Gastrocnemius medialis (tissue), 4 donors: Measurements from ENCODE around the gene PFDN5. TPM values are rescaled to one million over a fixed set of nuclear protein-coding genes. Genes with fewer than 3 reads are reported as not detected.

Experiments used
- ATAC-seq, 2 donors: fragments of 150-250 bp; one replicate each; pipeline ENCODE4 v1.9.1; 2016
- DNase-seq, 2 donors: peaks; one replicate each; pipeline ENCODE4 v3.0.0-alpha.2; 2019
- H3K27ac ChIP-seq, 4 donors: fragments of 200-600 bp; sonication (generic); 1 replicate in 1 of 4; 2 replicates in 3 of 4; pipeline ENCODE4 v1.5.1; 2016 to 2018; ENCODE audit warnings: mild to moderate bottlenecking in 2 of 4, moderate library complexity in 1 of 4
- H3K27me3 ChIP-seq, 3 donors: fragments of 200-600 bp; sonication (generic) in 2 of 3; 1 replicate in 1 of 3; 2 replicates in 2 of 3; pipeline versions ENCODE4 v1.5.1 to v1.6.0; 2016 to 2019; ENCODE audit warnings: mild to moderate bottlenecking in 1 of 3, moderate library complexity in 1 of 3
- H3K36me3 ChIP-seq, 2 donors: fragments of 200-600 bp; sonication (generic) in 1 of 2; one replicate each; pipeline ENCODE4 v1.5.1; 2017 to 2018
- H3K4me1 ChIP-seq, 2 donors: fragments of 200-600 bp; sonication (generic) in 1 of 2; one replicate each; pipeline ENCODE4 v1.5.1; 2016 to 2017; ENCODE audit warnings: mild to moderate bottlenecking in 2 of 2
- H3K4me3 ChIP-seq, 4 donors: fragments of 200-600 bp; sonication (generic) in 3 of 4; 1 replicate in 1 of 4; 2 replicates in 3 of 4; pipeline ENCODE4 v1.5.1; 2016 to 2019; ENCODE audit warnings: mild to moderate bottlenecking in 2 of 4
- H3K9me3 ChIP-seq, 3 donors: fragments of 200-600 bp; sonication (generic) in 2 of 3; 1 replicate in 1 of 3; 2 replicates in 2 of 3; pipeline ENCODE4 v1.5.1; 2016 to 2019
- CTCF ChIP-seq, 5 experiments: fragments of 450-650 bp in 3 of 5; fragments of 200-600 bp in 2 of 5; sonication (generic) in 2 of 5; IDR thresholded peaks in 4 of 5; conservative IDR thresholded peaks in 1 of 5; 1 replicate in 4 of 5; 2 replicates in 1 of 5; pipeline ENCODE4 v1.5.1; 2016 to 2019; ENCODE audit warnings: antibody characterized with exemption in 5 of 5, mild to moderate bottlenecking in 3 of 5, moderate library complexity in 3 of 5
- POLR2A ChIP-seq, 2 donors: fragments of 450-650 bp; IDR thresholded peaks; one replicate each; pipeline ENCODE4 v1.6.1; 2017; ENCODE audit warnings: antibody characterized with exemption in 2 of 2, mild to moderate bottlenecking in 2 of 2, moderate library complexity in 2 of 2
- in situ Hi-C, 4 donors: fragments of 200-750 bp; cut with MboI; loops; one replicate each; pipeline versions ENCODE4 v1.15.0 to v1.8.0; 2017; ENCODE audit warnings: low sequenced_read_pairs in 4 of 4
- intact Hi-C: fragments of 100-400 bp; cut with DNase I; formaldehyde crosslinking; loops from one replicate; pipeline ENCODE4 v1.15.1; 2023; ENCODE audit warnings: low total_unique reads
- total RNA-seq, 4 donors: library from RNA; depleted of rRNA; stranded (reverse); fragments of >200 nt; gene quantifications; one replicate each; pipeline versions ENCODE4 v1.1.0 to v1.2.3, GENCODE V29; 2016

PFDN5 gene
- total RNA-seq, 4 donors from 2014 or later = 341 to 464 (median 358) TPM

- DNase-seq = no peak
- H3K27me3 ChIP-seq = no peaks in the 10 kb centered on the region
- TF ChIP-seq CTCF (IDR thresholded peaks at IDR 0.05 in 4 of 5, conservative IDR thresholded peaks at IDR 0.05 in 1 of 5) (no peak), POLR2A (IDR thresholded peaks at IDR 0.05) (no peak)
- no peaks in the 10 kb centered on the region for H3K4me1 ChIP-seq
- H3K4me3 ChIP-seq = no peak overlapping the region
- intact Hi-C loops (no loop called here), in situ Hi-C loops (loop anchor here in 2 of 4 donors (5.0 to 10.0 kb wide), 2 partner anchors 65 to 68 kb away; no protein-coding TSS in a partner anchor)
- H3K27ac ChIP-seq = no peak overlapping the region
- H3K9me3 ChIP-seq = no peaks in the 10 kb centered on the region
- H3K36me3 ChIP-seq = no peaks in the 10 kb centered on the region
- ATAC-seq = no peak
These were observed 15.3 kb upstream of the PFDN5 start for GRCh38 chr12:53279888-53280498.

GRCh38 chr12:53286448-53286847 is 8.9 kb upstream of the PFDN5 start:
- ATAC-seq = no peak

GRCh38 chr12:53287741-53288216 is 7.6 kb upstream of the PFDN5 start:
- Histone ChIP-seq H3K27ac (no peak overlapping the region), H3K36me3 (no peaks in the 10 kb centered on the region), H3K27me3 (no peaks in the 10 kb centered on the region), H3K4me1 (no peaks in the 10 kb centered on the region), H3K9me3 (no peaks in the 10 kb centered on the region), H3K4me3 (no peak overlapping the region)
- TF ChIP-seq CTCF (IDR thresholded peaks at IDR 0.05 in 4 of 5, conservative IDR thresholded peaks at IDR 0.05 in 1 of 5) (peak; percentile 40 to 73 (median 68)), POLR2A (IDR thresholded peaks at IDR 0.05) (no peak)
- DNase-seq (peak; percentile 26 to 50), ATAC-seq (peak; percentile 81 to 93)
- in situ Hi-C loops = loop anchor here in 2 of 4 donors (5.0 to 10.0 kb wide), 2 partner anchors 73 to 75 kb away; no protein-coding TSS in a partner anchor
- intact Hi-C loops = loop anchor here (1.0 kb wide), 1 partner anchor 74 kb away; no protein-coding TSS in a partner anchor

More at GRCh38 chr12:53286448-53286847, 8.9 kb upstream of the PFDN5 start:
- Histone ChIP-seq H3K27ac (no peak overlapping the region), H3K27me3 (no peaks in the 10 kb centered on the region), H3K36me3 (no peaks in the 10 kb centered on the region), H3K4me1 (no peaks in the 10 kb centered on the region), H3K9me3 (no peaks in the 10 kb centered on the region), H3K4me3 (no peak overlapping the region)
- TF ChIP-seq CTCF (IDR thresholded peaks at IDR 0.05 in 4 of 5, conservative IDR thresholded peaks at IDR 0.05 in 1 of 5) = no peak
- TF ChIP-seq POLR2A (IDR thresholded peaks at IDR 0.05) = no peak
- no peak for DNase-seq
- intact Hi-C loops = no loop called here
- in situ Hi-C loops = loop anchor here in 2 of 4 donors (5.0 to 10.0 kb wide), 2 partner anchors 72 to 74 kb away; no protein-coding TSS in a partner anchor

GRCh38 chr12:53288322-53288721 is 7.0 kb upstream of the PFDN5 start:
- no peaks in the 10 kb centered on the region for H3K36me3 ChIP-seq
- in situ Hi-C loops (loop anchor here in 2 of 4 donors (5.0 to 10.0 kb wide), 2 partner anchors 74 to 76 kb away; no protein-coding TSS in a partner anchor), intact Hi-C loops (no loop called here)
- no peaks in the 10 kb centered on the region for H3K9me3 ChIP-seq
- H3K27me3 ChIP-seq = no peaks in the 10 kb centered on the region
- H3K4me3 ChIP-seq = no peak overlapping the region
- H3K27ac ChIP-seq = no peak overlapping the region
- DNase-seq (no peak), ATAC-seq (no peak)
- H3K4me1 ChIP-seq = no peaks in the 10 kb centered on the region
- TF ChIP-seq POLR2A (IDR thresholded peaks at IDR 0.05) (no peak), CTCF (IDR thresholded peaks at IDR 0.05 in 4 of 5, conservative IDR thresholded peaks at IDR 0.05 in 1 of 5) (no peak)
